Measurements from ENCODE around the gene TUSC2. TPM values are rescaled to one million over a fixed set of nuclear protein-coding genes. Genes with fewer than 3 reads are reported as not detected.
A peak's percentile ranks its signal among the peaks of the same experiment; 100 is the strongest.

Gene TUSC2
- total RNA-seq, 1 experiment from 2014 or later = 33.5 TPM

DNA sequence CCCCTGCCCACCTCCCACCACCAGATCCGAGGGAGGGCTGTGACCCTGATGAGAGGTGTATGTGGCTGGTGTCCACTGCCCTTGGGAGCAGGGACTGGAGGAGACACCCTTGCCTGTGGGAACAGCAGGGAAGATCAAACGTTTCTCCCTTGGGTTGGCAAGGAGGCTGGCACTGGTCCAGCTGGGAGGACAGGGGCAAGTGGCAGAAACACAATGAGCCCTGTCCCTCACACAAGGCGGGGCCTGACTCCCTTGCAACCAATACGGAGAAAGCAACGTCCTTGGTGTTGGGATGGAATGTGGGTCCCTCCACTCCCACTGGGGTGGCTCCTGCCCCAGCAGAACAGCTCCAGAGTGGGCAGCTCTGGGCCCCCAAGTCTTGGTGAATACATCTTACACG, 10.7 kb downstream of the TUSC2 start:
- H3K4me2 ChIP-seq (ENCODE audit: insufficient read depth, insufficient read length, low read length) = no peak overlapping the region
- no peaks in the 10 kb centered on the region for H3K79me1 ChIP-seq (ENCODE audit: insufficient read depth, low read depth, low read length, poor library complexity, severe bottlenecking)
- no peak overlapping the region for H4K8ac ChIP-seq (replicated peaks; ENCODE audit: insufficient read length, low read depth, low read length)
- no peak overlapping the region for H2AFZ ChIP-seq (ENCODE audit: low read length)
- no peak overlapping the region for H3K4ac ChIP-seq (ENCODE audit: low read depth, low read length)
- Mint-ChIP-seq H3K4me3 (no peak overlapping the region), H3K36me3 (ENCODE audit: insufficient read depth in 1 of 3, low read depth in 3 of 3) (peaks cover 48 to 57% (median 56%) of the 10 kb centered on the region in 3 experiments), H3K27ac (0 out of 7 replicates have a peak overlapping the region, but pooled peaks of 1 of the 3 experiments have one; percentile 28), H3K4me1 (peaks cover 15 to 30% of the 10 kb centered on the region in 2 experiments), H3K9me3 (peaks cover 5 to 7% of the 10 kb centered on the region in 2 experiments), H3K27me3 (ENCODE audit: low read depth) (no peaks in the 10 kb centered on the region)
- H3K14ac ChIP-seq (ENCODE audit: insufficient read depth, low read length) = no peak overlapping the region
- no peak overlapping the region for H4K91ac ChIP-seq (ENCODE audit: insufficient read length, low read depth, low read length)
- no peak overlapping the region for H2AK5ac ChIP-seq (ENCODE audit: insufficient read length, low read length)
- no peaks in the 10 kb centered on the region; the same call in 1 of the 2 replicates for H3K4me1 ChIP-seq (ENCODE audit: insufficient read depth, low read length)
- no CpG with 5 or more reads among the region's 6 CpGs for WGBS (ENCODE audit: extremely low coverage, insufficient read length, low lambda C conversion rate)
- TF ChIP-seq, protein P1, sequence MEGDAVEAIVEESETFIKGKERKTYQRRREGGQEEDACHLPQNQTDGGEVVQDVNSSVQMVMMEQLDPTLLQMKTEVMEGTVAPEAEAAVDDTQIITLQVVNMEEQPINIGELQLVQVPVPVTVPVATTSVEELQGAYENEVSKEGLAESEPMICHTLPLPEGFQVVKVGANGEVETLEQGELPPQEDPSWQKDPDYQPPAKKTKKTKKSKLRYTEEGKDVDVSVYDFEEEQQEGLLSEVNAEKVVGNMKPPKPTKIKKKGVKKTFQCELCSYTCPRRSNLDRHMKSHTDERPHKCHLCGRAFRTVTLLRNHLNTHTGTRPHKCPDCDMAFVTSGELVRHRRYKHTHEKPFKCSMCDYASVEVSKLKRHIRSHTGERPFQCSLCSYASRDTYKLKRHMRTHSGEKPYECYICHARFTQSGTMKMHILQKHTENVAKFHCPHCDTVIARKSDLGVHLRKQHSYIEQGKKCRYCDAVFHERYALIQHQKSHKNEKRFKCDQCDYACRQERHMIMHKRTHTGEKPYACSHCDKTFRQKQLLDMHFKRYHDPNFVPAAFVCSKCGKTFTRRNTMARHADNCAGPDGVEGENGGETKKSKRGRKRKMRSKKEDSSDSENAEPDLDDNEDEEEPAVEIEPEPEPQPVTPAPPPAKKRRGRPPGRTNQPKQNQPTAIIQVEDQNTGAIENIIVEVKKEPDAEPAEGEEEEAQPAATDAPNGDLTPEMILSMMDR (conservative IDR thresholded peaks at IDR 0.05) = no peak
- no peak overlapping the region for H3K27ac ChIP-seq (ENCODE audit: insufficient read length, low read depth, low read length)
- H3K27me3 ChIP-seq (ENCODE audit: insufficient read depth, low read length) = no peaks in the 10 kb centered on the region
- H3T11ph ChIP-seq (ENCODE audit: low read length) = no peak overlapping the region
- no peak overlapping the region for H4K5ac ChIP-seq (ENCODE audit: insufficient read length, low read depth, low read length)
- peaks cover 7% of the 10 kb centered on the region for H3K23me2 ChIP-seq (ENCODE audit: insufficient read length, low read depth, low read length, poor library complexity, severe bottlenecking)
- H4K20me1 ChIP-seq (ENCODE audit: control insufficient read depth, insufficient read depth, insufficient read length) = no peaks in the 10 kb centered on the region
- no peak for DNase-seq
- H2BK12ac ChIP-seq (ENCODE audit: insufficient read length, low read depth, low read length) = no peak overlapping the region
- H2BK20ac ChIP-seq (ENCODE audit: low read depth, low read length, poor library complexity, severe bottlenecking) = no peak overlapping the region
- H3K18ac ChIP-seq (ENCODE audit: insufficient read length, low read depth, low read length) = no peak overlapping the region
- H2BK15ac ChIP-seq (ENCODE audit: low read depth, low read length) = no peak overlapping the region
- no peak overlapping the region for H2BK120ac ChIP-seq (ENCODE audit: low read depth, low read length, poor library complexity, severe bottlenecking)
- no peak overlapping the region for H3K9ac ChIP-seq (ENCODE audit: extremely low read depth, insufficient read length, low read length)
- peaks cover 5% of the 10 kb centered on the region; the same call in 1 of the 2 replicates for H3K79me2 ChIP-seq (ENCODE audit: insufficient read depth, low read length)
- no peak overlapping the region for H3K56ac ChIP-seq (ENCODE audit: insufficient read length, low read depth, low read length)
- H3K23ac ChIP-seq (ENCODE audit: insufficient read length, low read depth, low read length) = no peak overlapping the region
- H2BK5ac ChIP-seq (ENCODE audit: insufficient read length, low read length) = no peak overlapping the region
- no peaks in the 10 kb centered on the region for H3K9me3 ChIP-seq (ENCODE audit: control insufficient read depth, low read depth, low read length)

All from H9 (cell line).